GM12878 (cell line): ENCODE results near the gene NANOG. TPM values are rescaled to one million over a fixed set of nuclear protein-coding genes. Genes with fewer than 3 reads are reported as not detected.
"Not testable (repeated sequence)": the region's sequence is repeated elsewhere in the genome, so short reads cannot be mapped to it uniquely, and the experiment has no call there.

Experiments used
- ATAC-seq: fragments of 200-7000 bp; cut with Tn5 transposase; 3 replicates; pipeline ENCODE4 v1.9.1; 2020; ENCODE audit warnings: mild to moderate bottlenecking, moderate library complexity
- Bru-seq: library from RNA; stranded (reverse); fragments of 400-500 nt; gene quantifications from one replicate; lab custom pipeline; 2021; lab: Mats Ljungman, UMichigan
- BruChase-seq, 2 experiments: library from RNA; stranded (reverse); fragments of 400-500 nt; gene quantifications; one replicate each; lab custom pipeline; 2021; lab: Mats Ljungman, UMichigan
- BruUV-seq: library from RNA; stranded (reverse); fragments of 400-500 nt; replicated peaks from 2 replicates; lab custom pipeline; 2021; lab: Mats Ljungman, UMichigan
- CTCF ChIA-PET: fragments of 300-600 bp; sonication (Branson Sonifier 250); formaldehyde crosslinking; extraction: SDS; loops from one replicate; lab custom pipeline; 2021; ENCODE audit warnings: inconsistent platforms; lab: Yijun Ruan, JAX
- POLR2A ChIA-PET: fragments of 350-600 bp; formaldehyde crosslinking; extraction: SDS; loops from one replicate; lab custom pipeline; 2021; ENCODE audit warnings: inconsistent platforms; lab: Charles Lee
- RAD21 ChIA-PET: fragments of 300-600 bp; sonication (Branson Sonifier 250); formaldehyde crosslinking; loops from one replicate; lab custom pipeline; 2023; ENCODE audit warnings: antibody characterized with exemption; ENCODE audit not compliant: unreplicated experiment; lab: Charles Lee
- SMC1A ChIA-PET: fragments of 300-600 bp; sonication (Branson Sonifier 250); formaldehyde crosslinking; loops from one replicate; lab custom pipeline; 2023; ENCODE audit not compliant: unreplicated experiment, uncharacterized antibody; lab: Charles Lee
- DNase-seq: peaks from one replicate; pipeline ENCODE4 v3.0.0-alpha.2; 2011; ENCODE audit warnings: low read depth, low spot score
- FAIRE-seq: peaks from 3 replicates; lab custom pipeline; 2011; peaks lifted over from hg19 to GRCh38; lab: Jason Lieb, UNC
- H2AFZ ChIP-seq: 2 replicates; pipeline ENCODE4 v1.6.0; 2011; ENCODE audit warnings: low read depth, low read length, control low read depth; ENCODE audit not compliant: control insufficient read depth
- H3K27ac ChIP-seq: 2 replicates; pipeline ENCODE4 v1.5.1; 2011; ENCODE audit warnings: control low read depth; ENCODE audit not compliant: control insufficient read depth, insufficient read depth
- H3K27me3 ChIP-seq, 2 experiments: replicated peaks in 1 of 2; 2 replicates each; pipeline versions ENCODE4 v1.6.0 to v1.6.1; 2011; ENCODE audit warnings: low read length in 1 of 2; ENCODE audit not compliant: control insufficient read depth in 2 of 2, insufficient read depth in 2 of 2
- H3K36me3 ChIP-seq, 2 experiments: 2 replicates each; pipeline ENCODE4 v1.5.1; 2011; ENCODE audit warnings: low read length in 1 of 2; ENCODE audit not compliant: control insufficient read depth in 2 of 2, insufficient read depth in 2 of 2
- H3K4me1 ChIP-seq: 2 replicates; pipeline ENCODE4 v1.6.1; 2011; ENCODE audit warnings: mild to moderate bottlenecking, low read length, moderate library complexity, mixed read lengths; ENCODE audit not compliant: control insufficient read depth, insufficient read depth
- H3K4me2 ChIP-seq: 2 replicates; pipeline ENCODE4 v1.6.0; 2011; ENCODE audit warnings: control low read depth; ENCODE audit not compliant: control insufficient read depth, insufficient read depth
- H3K4me3 ChIP-seq: fragments of 200-600 bp; sonication (generic); 2 replicates; pipeline ENCODE4 v1.5.1; 2016
- H3K79me2 ChIP-seq: 2 replicates; pipeline ENCODE4 v1.6.0; 2011; ENCODE audit warnings: low read length; ENCODE audit not compliant: control insufficient read depth, insufficient read depth
- H3K9ac ChIP-seq: 2 replicates; pipeline ENCODE4 v1.8.0; 2011; ENCODE audit warnings: low read length, control low read depth, mixed read lengths; ENCODE audit not compliant: control insufficient read depth, insufficient read depth
- H3K9me3 ChIP-seq: replicated peaks from 3 replicates; pipeline ENCODE4 v1.5.1; 2011; ENCODE audit warnings: mild to moderate bottlenecking, low read length; ENCODE audit not compliant: control insufficient read depth, insufficient read depth
- H4K20me1 ChIP-seq: 2 replicates; pipeline ENCODE4 v1.6.0; 2011; ENCODE audit not compliant: control insufficient read depth, insufficient read depth
- BRCA1 ChIP-seq: IDR thresholded peaks from 2 replicates; pipeline ENCODE4 v1.6.1; 2011; ENCODE audit warnings: low read depth, low read length, improper control_type of control experiment
- NR2C2 ChIP-seq: IDR thresholded peaks from 2 replicates; pipeline ENCODE4 v1.6.1; 2011; ENCODE audit warnings: borderline replicate concordance, low read depth; ENCODE audit not compliant: control insufficient read depth, insufficient read length
- RUNX3 ChIP-seq: IDR thresholded peaks from 2 replicates; pipeline ENCODE4 v1.6.1; 2012; ENCODE audit warnings: low read length, inconsistent platforms
- WGBS: methylation state at CpG from one replicate; pipeline ENCODE4 v1.1.6; 2016; ENCODE audit warnings: low lambda C conversion rate; ENCODE audit not compliant: insufficient replicate concordance, insufficient coverage; ENCODE audit errors: missing lambda C conversion rate; 5-methylcytosine and 5-hydroxymethylcytosine counted together
- in situ Hi-C: fragments of 300-500 bp; cut with MboI; formaldehyde crosslinking; loops from 9 replicates; pipeline ENCODE4 v1.14.3; 2018; ENCODE audit warnings: mixed read lengths
- intact Hi-C: fragments of 100-400 bp; cut with micrococcal nuclease; formaldehyde crosslinking; loops from one replicate; pipeline ENCODE4 v1.14.2; 2022; ENCODE audit not compliant: unreplicated experiment
- long read RNA-seq, 2 experiments: library from polyadenylated mRNA; unstranded; transcript quantifications; one replicate each; pipeline ENCODE4 v2.0.0, GENCODE V29; 2019 to 2020
- polyA minus RNA-seq, 3 experiments: library from RNA; depleted of rRNA, polyadenylated mRNA; stranded (reverse); fragments of >200 nt; gene quantifications; 2 replicates each; pipeline ENCODE4 v1.2.3, GENCODE V29; 2011
- polyA plus RNA-seq, 11 experiments: library from polyadenylated mRNA; depleted of rRNA in 4 of 11; unstranded in 6 of 11; stranded (reverse) in 5 of 11; fragments of >200 nt; fragmentation: Nextera tagmentation in 4 of 11; fragmentation: Illumina TruSeq in 1 of 11; extraction: Ambion mirVana in 4 of 11; extraction: Trizol in 1 of 11; gene quantifications; 1 replicate in 1 of 11; 2 replicates in 10 of 11; pipeline versions ENCODE4 v1.2.1 to v1.2.3, GENCODE V29; 2011 to 2016; ENCODE audit warnings: inconsistent platforms in 2 of 11, missing spikeins in 2 of 11, low read depth in 1 of 11
- total RNA-seq, 4 experiments: library from RNA; depleted of rRNA in 3 of 4; stranded (reverse); fragments of >200 nt in 3 of 4; fragmentation: Illumina TruSeq in 1 of 4; extraction: Trizol in 1 of 4; gene quantifications; 2 replicates each; pipeline versions ENCODE4 v1.2.1 to v1.2.3, GENCODE V29; 2013 to 2021

Gene NANOG
- total RNA-seq (2013; cell fraction: nucleolus; rRNA removed): 0.10 and 0.25 TPM in 2 replicates
- total RNA-seq (2014; rRNA removed) (not detected in 2 replicates), total RNA-seq (2014; rRNA removed; fragmentation: Illumina TruSeq; extraction: Trizol) (not detected in 2 replicates), total RNA-seq (2021) (0.29 and 0.51 TPM in 2 replicates), polyA plus RNA-seq (2011; rRNA removed) (0.04 TPM in 1 of 2 replicates, not detected in the other), polyA plus RNA-seq (2014; fragmentation: Illumina TruSeq; extraction: Trizol) (not detected in 2 replicates), polyA plus RNA-seq (2014; fragmentation: Nextera tagmentation; extraction: Ambion mirVana) (not detected), polyA plus RNA-seq (2014; rRNA removed) (0.01 TPM in 1 of 2 replicates, not detected in the other), polyA plus RNA-seq (2016; fragmentation: Nextera tagmentation; extraction: Ambion mirVana) (not detected), polyA minus RNA-seq (2011; rRNA and poly(A)+ RNA removed) (0.05 and 0.59 TPM in 2 replicates), Bru-seq, nascent RNA (not detected), BruChase-seq, experiment 1, labeled RNA remaining after a 6-hour chase (percentile 9 among the genes with signal in this experiment), BruChase-seq, experiment 2, labeled RNA remaining after a 2-hour chase (percentile 15 among the genes with signal in this experiment)
- polyA plus RNA-seq (2011; ENCODE audit: low read depth): 0.05 TPM
- not detected in 2 replicates for polyA plus RNA-seq (2011; cell fraction: cytosol; rRNA removed)
- 0.04 and 0.09 TPM in 2 replicates for polyA plus RNA-seq (2011; cell fraction: nucleus; rRNA removed)
- not detected in 2 replicates for polyA plus RNA-seq (2012)
- not detected in 2 replicates for polyA minus RNA-seq (2011; cell fraction: cytosol; rRNA and poly(A)+ RNA removed)
- under 0.01 and 0.29 TPM in 2 replicates for polyA minus RNA-seq (2011; cell fraction: nucleus; rRNA and poly(A)+ RNA removed)
- long read RNA-seq, experiment 1: 0 reads
- long read RNA-seq, experiment 2: 0 reads

GRCh38 chr12:7788884-7789528, at the start of gene NANOG:
TSS of gene NANOG (plus strand) at chr12:7789402. CDS start at chr12:7789615, 213 bp downstream.
- H3K9me3 ChIP-seq, H3K27me3 ChIP-seq, H3K79me2 ChIP-seq, H3K27ac ChIP-seq, FAIRE-seq, POLR2A ChIA-PET, DNase-seq, H3K9ac ChIP-seq, RAD21 ChIA-PET, H2AFZ ChIP-seq, H3K4me1 ChIP-seq, SMC1A ChIA-PET, H3K36me3 ChIP-seq, ATAC-seq, in situ Hi-C loops, BruUV-seq, H4K20me1 ChIP-seq, H3K4me2 ChIP-seq, H3K4me3 ChIP-seq, intact Hi-C loops: not testable (repeated sequence)
- WGBS: 27% methylated on average over 13 of the region's 13 CpGs
- CTCF ChIA-PET: interaction anchor here (0.6 kb wide), 1 partner anchor 18 kb away, joined by 3 read pairs; no protein-coding TSS in a partner anchor

DNA sequence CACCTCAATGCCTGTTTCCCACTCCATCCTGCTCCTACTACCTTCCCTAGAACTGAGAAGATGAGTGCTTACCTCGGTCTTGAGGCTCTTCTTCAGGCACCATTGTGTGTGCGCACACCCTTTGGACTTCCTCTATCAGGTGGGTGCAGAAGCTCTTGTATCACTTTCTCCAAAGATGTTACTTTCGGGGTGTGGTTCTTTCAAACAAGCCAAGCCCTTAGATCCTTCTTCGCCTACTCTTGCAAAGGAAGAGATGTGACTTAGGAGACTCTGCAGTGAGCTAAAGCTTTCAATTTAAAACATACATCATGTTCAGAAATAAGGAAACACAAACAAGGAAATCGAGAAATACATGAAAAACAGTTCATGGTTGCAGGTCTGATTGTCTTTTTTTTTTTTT, 42.0 kb upstream of the NANOG start, which contains the start of gene CLEC4C:
TSS of gene CLEC4C (minus strand) at position 130 of the 400 bp plus-strand sequence. CDS start at position 103, 27 bp downstream.
- no peak within 1 kb of the TSS for H3K9ac ChIP-seq
- POLR2A ChIA-PET: no interaction called here
- WGBS: 1% methylated on average over 5 of the region's 5 CpGs
- CTCF ChIA-PET: interaction anchor here (0.6 to 0.9 kb wide), 2 partner anchors 79 to 186 kb away, joined by 3 to 4 read pairs; no protein-coding TSS in a partner anchor
- H3K27ac ChIP-seq: peak within 1 kb of the TSS; percentile 39; the same call in 1 of the 2 replicates
- no peaks in the 10 kb centered on the region for H4K20me1 ChIP-seq
- H3K4me2 ChIP-seq: peak within 1 kb of the TSS; percentile 42; the same call in 1 of the 2 replicates
- H3K4me1 ChIP-seq: peaks cover 24% of the 10 kb centered on the region
- SMC1A ChIA-PET: interaction anchor here (0.6 kb wide), 1 partner anchor 18 kb away, joined by 3 read pairs; no protein-coding TSS in a partner anchor
- no peaks in the 10 kb centered on the region for H3K9me3 ChIP-seq
- no peaks in the 10 kb centered on the region for H3K27me3 ChIP-seq
- in situ Hi-C loops (no loop called here), intact Hi-C loops (no loop called here)
- no peaks in the 10 kb centered on the region for H3K36me3 ChIP-seq
- H2AFZ ChIP-seq: peak within 1 kb of the TSS; percentile 29; the same call in 1 of the 2 replicates
- ATAC-seq (no peak), DNase-seq (no peak), FAIRE-seq (peak; percentile 54)
- no peaks in the 10 kb centered on the region for H3K79me2 ChIP-seq
- H3K4me3 ChIP-seq: no peak within 1 kb of the TSS
- RAD21 ChIA-PET: no interaction called here
- TF ChIP-seq BRCA1 (no peak), NR2C2 (no peak), RUNX3 (no peak)
- no TSS peak for BruUV-seq
